Thyroid gland (tissue), 4 donors: ENCODE measurements around the gene MAGI3.

ENCODE experiments used
- POLR2A ChIP-seq, 2 donors: fragments of 450-650 bp; IDR thresholded peaks; one replicate each; pipeline ENCODE4 v1.6.1; 2017; ENCODE audit warnings: antibody characterized with exemption in 2 of 2, mild to moderate bottlenecking in 2 of 2, moderate library complexity in 1 of 2
- TF ChIP-seq, protein P1 (sequence below), 6 experiments: fragments of 200-600 bp in 3 of 6; fragments of 450-650 bp in 3 of 6; sonication (generic) in 3 of 6; IDR thresholded peaks; one replicate each; pipeline ENCODE4 v1.5.1; 2016 to 2019; ENCODE audit warnings: antibody characterized with exemption in 6 of 6, mild to moderate bottlenecking in 2 of 6, inconsistent platforms in 1 of 6, moderate library complexity in 1 of 6

DNA sequence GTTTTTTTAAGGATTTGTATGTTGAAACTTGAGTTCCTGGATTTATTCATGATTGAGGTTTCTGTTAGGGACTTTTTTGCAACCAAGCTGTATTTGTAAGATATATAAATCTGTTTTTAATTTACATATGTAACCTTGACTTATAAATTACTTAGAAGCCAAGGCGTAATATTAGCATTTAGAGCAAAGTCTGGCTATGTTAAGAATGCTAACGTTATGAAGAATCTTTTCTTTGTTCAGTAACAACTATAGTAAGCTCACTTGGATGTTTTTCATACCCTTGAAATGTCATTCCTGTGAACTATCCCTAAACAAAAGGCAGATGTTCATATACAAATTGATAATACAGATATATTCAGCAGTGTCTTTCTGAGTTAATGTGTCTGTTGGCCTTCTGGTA, 155.3 kb downstream of the MAGI3 start:
- no peak for TF ChIP-seq POLR2A (IDR thresholded peaks at IDR 0.05)
- TF ChIP-seq, protein P1, sequence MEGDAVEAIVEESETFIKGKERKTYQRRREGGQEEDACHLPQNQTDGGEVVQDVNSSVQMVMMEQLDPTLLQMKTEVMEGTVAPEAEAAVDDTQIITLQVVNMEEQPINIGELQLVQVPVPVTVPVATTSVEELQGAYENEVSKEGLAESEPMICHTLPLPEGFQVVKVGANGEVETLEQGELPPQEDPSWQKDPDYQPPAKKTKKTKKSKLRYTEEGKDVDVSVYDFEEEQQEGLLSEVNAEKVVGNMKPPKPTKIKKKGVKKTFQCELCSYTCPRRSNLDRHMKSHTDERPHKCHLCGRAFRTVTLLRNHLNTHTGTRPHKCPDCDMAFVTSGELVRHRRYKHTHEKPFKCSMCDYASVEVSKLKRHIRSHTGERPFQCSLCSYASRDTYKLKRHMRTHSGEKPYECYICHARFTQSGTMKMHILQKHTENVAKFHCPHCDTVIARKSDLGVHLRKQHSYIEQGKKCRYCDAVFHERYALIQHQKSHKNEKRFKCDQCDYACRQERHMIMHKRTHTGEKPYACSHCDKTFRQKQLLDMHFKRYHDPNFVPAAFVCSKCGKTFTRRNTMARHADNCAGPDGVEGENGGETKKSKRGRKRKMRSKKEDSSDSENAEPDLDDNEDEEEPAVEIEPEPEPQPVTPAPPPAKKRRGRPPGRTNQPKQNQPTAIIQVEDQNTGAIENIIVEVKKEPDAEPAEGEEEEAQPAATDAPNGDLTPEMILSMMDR (IDR thresholded peaks at IDR 0.05) = no peak
